Tibial nerve (tissue), 4 donors: ENCODE results near the gene CHAC1. TPM values are rescaled to one million over a fixed set of nuclear protein-coding genes. Genes with fewer than 3 reads are reported as not detected.

Experiments
- DNase-seq, 2 donors: peaks; one replicate each; pipeline ENCODE4 v3.0.0-alpha.2; 2019; ENCODE audit warnings: low spot score in 2 of 2
- H3K27ac ChIP-seq, 4 donors: fragments of 200-600 bp; sonication (generic) in 3 of 4; one replicate each; pipeline ENCODE4 v1.5.1; 2017 to 2019; ENCODE audit warnings: mild to moderate bottlenecking in 1 of 4
- H3K27me3 ChIP-seq, 2 donors: fragments of 200-600 bp; sonication (generic) in 1 of 2; one replicate each; pipeline versions ENCODE4 v1.5.1 to v1.6.0; 2017 to 2019
- H3K36me3 ChIP-seq, 3 donors: fragments of 200-600 bp; sonication (generic); one replicate each; pipeline ENCODE4 v1.5.1; 2018 to 2019
- H3K4me1 ChIP-seq, 4 donors: fragments of 200-600 bp; sonication (generic) in 3 of 4; one replicate each; pipeline ENCODE4 v1.5.1; 2017 to 2019
- H3K4me3 ChIP-seq, 4 donors: fragments of 200-600 bp; sonication (generic) in 3 of 4; one replicate each; pipeline ENCODE4 v1.5.1; 2017 to 2019; ENCODE audit warnings: mild to moderate bottlenecking in 1 of 4, moderate library complexity in 1 of 4
- H3K9me3 ChIP-seq, 4 donors: fragments of 200-600 bp; sonication (generic) in 3 of 4; one replicate each; pipeline ENCODE4 v1.5.1; 2017 to 2019
- CTCF ChIP-seq, 5 experiments: fragments of 200-600 bp in 3 of 5; fragments of 450-650 bp in 2 of 5; sonication (generic) in 3 of 5; IDR thresholded peaks; one replicate each; pipeline ENCODE4 v1.5.1; 2016 to 2019; ENCODE audit warnings: antibody characterized with exemption in 5 of 5, mild to moderate bottlenecking in 3 of 5, moderate library complexity in 2 of 5
- EP300 ChIP-seq, 2 donors: sonication (generic); formaldehyde crosslinking; IDR thresholded peaks; one replicate each; pipeline ENCODE4 v1.6.1; 2017; ENCODE audit warnings: antibody characterized with exemption in 2 of 2, mild to moderate bottlenecking in 1 of 2
- POLR2A ChIP-seq, 2 donors: fragments of 450-650 bp; IDR thresholded peaks; one replicate each; pipeline ENCODE4 v1.6.1; 2017; ENCODE audit warnings: antibody characterized with exemption in 2 of 2, mild to moderate bottlenecking in 2 of 2, moderate library complexity in 2 of 2
- WGBS, 2 donors: methylation state at CpG; one replicate each; pipeline ENCODE4 v1.1.5; 2018; 5-methylcytosine and 5-hydroxymethylcytosine counted together
- total RNA-seq, 4 donors: library from RNA; depleted of rRNA; stranded (reverse); fragments of >200 nt; gene quantifications; one replicate each; pipeline ENCODE4 v1.1.0, GENCODE V29; 2016

CHAC1 gene
- total RNA-seq, 4 donors from 2014 or later: 2.7 TPM; not detected in 3

DNA sequence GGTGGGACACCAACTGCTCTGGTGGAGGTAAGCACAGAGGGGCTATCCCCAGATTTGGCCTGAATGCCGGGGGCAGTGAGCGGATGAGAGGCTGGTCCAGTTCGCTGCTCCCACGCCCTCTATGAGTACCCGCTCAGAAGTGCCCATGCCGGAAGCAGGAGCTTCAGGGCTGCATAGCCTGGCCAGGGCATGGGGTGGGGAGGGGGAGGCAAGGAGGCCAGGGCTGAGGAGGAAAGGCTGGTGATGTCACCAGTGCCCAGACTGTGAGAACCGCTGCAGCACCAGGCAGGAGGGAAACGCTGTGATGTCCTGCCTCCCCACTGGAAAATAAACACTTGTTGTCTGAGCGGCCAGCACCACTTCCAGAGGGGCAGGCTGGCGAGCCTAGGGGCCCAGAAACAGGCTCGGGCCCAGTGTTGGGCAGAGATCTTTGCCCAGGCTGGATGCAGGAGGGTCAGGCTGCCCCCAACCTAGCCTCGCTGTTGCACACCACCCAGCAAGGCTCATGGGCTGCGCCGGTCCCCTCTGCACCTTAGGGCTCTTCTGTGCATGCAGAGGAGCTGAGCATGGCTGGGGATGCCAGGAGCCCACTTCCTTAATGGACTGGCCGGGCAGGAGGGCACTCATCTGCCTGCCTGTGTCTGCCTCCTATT lies 35.0 kb upstream of the CHAC1 start:
- Histone ChIP-seq H3K4me1 (peaks cover 0 to 12% (median 2%) of the 10 kb centered on the region in 4 donors), H3K27ac (peak overlapping the region in 3 of 4 donors; percentile 23 to 59 (median 46)), H3K4me3 (no peak overlapping the region), H3K9me3 (no peaks in the 10 kb centered on the region), H3K36me3 (no peaks in the 10 kb centered on the region), H3K27me3 (no peaks in the 10 kb centered on the region)
- TF ChIP-seq POLR2A (IDR thresholded peaks at IDR 0.05) (no peak), EP300 (IDR thresholded peaks at IDR 0.05) (no peak), CTCF (IDR thresholded peaks at IDR 0.05) (no peak)
- DNase-seq: no peak
- WGBS, 2 donors: 46 to 48% methylated on average over 14 to 15 of the region's 15 CpGs

GRCh38 chr15:40918799-40919392 lies 34.4 kb upstream of the CHAC1 start:
- Histone ChIP-seq H3K27ac (peak overlapping the region in 3 of 4 donors; percentile 23 to 59 (median 46)), H3K4me1 (peaks cover 0 to 12% (median 2%) of the 10 kb centered on the region in 4 donors), H3K9me3 (no peaks in the 10 kb centered on the region), H3K36me3 (no peaks in the 10 kb centered on the region), H3K4me3 (no peak overlapping the region), H3K27me3 (no peaks in the 10 kb centered on the region)
- TF ChIP-seq POLR2A (IDR thresholded peaks at IDR 0.05) (no peak), CTCF (IDR thresholded peaks at IDR 0.05) (no peak), EP300 (IDR thresholded peaks at IDR 0.05) (no peak)
- no peak for DNase-seq
- 24 to 48% methylated on average over 13 to 17 of the region's 19 CpGs for WGBS, 2 donors

DNA sequence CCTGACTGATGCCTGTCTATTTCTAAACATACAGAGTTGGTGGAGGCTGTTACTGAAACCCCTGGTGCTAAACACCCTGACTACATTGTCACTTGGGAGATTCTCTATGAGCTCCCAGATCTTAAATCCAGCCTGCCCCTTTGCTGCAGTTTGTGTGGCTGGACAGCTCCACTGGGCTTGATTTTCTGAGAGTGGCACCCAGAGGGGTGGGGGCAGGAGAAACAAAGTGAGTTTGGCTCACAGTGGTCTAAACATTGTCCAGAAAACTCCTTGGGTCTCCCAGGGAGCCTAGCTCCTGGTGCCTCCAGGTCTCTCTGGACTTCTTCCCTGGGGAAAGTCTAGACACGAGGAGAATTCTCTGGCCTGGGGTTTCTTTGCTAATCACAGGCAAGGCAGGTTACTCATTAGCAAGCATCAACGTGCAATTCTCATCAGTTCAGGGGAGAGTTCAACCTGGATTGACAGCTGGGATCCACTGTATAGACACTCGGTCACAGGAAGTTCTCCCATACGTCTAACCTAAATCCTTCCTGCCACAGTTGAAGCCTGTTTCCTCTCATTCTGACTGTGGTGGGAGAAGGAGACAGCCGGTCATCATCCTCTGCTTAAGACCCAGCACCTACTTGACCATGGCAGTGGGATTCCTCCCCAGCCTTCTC lies 31.2 kb upstream of the CHAC1 start:
- Histone ChIP-seq H3K4me3 (no peak overlapping the region), H3K4me1 (peaks cover 0 to 30% (median 12%) of the 10 kb centered on the region in 4 donors), H3K27me3 (peaks cover 0 to 21% of the 10 kb centered on the region in 2 donors), H3K27ac (no peak overlapping the region), H3K36me3 (no peaks in the 10 kb centered on the region), H3K9me3 (no peaks in the 10 kb centered on the region)
- WGBS, 2 donors: 72 to 76% methylated on average over 5 of the region's 5 CpGs
- no peak for DNase-seq
- no peak for TF ChIP-seq POLR2A (IDR thresholded peaks at IDR 0.05)

DNA sequence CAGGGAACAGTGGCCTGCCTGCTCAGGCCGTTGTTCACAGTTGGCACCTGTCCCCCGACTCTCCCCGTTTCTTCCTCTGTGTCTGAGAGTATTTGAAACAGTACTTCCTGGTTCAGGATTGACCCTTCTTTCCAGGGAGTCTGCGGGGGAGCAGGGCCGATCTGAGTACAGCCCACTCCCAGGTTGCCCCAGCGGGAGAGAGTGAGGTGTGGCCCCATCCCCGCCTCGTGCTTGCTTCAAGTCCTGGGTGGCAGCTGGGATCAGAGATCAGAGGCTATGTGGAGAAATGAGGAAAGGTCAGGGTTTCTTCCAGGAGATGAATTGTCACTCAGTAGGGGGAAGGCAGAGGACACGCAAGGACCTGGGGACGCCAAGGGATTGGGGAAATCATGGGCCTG lies 30.7 kb upstream of the CHAC1 start:
- TF ChIP-seq EP300 (IDR thresholded peaks at IDR 0.05): no peak
- TF ChIP-seq POLR2A (IDR thresholded peaks at IDR 0.05): no peak
- no peak for TF ChIP-seq CTCF (IDR thresholded peaks at IDR 0.05)
- DNase-seq: no peak
- 63 to 73% methylated on average over 10 of the region's 10 CpGs for WGBS, 2 donors

GRCh38 chr15:40923551-40923950 lies 29.7 kb upstream of the CHAC1 start:
- no peaks in the 10 kb centered on the region for H3K9me3 ChIP-seq
- H3K27me3 ChIP-seq: peaks cover 0 to 36% of the 10 kb centered on the region in 2 donors
- WGBS, 2 donors: 87 to 94% methylated on average over 9 of the region's 9 CpGs
- no peak overlapping the region for H3K4me3 ChIP-seq
- TF ChIP-seq EP300 (IDR thresholded peaks at IDR 0.05): no peak
- no peak for TF ChIP-seq CTCF (IDR thresholded peaks at IDR 0.05)
- TF ChIP-seq POLR2A (IDR thresholded peaks at IDR 0.05): no peak
- DNase-seq: no peak
- no peak overlapping the region for H3K27ac ChIP-seq
- H3K4me1 ChIP-seq: peaks cover 0 to 40% (median 21%) of the 10 kb centered on the region in 4 donors
- H3K36me3 ChIP-seq: no peaks in the 10 kb centered on the region

More for the DNA sequence above, 30.7 kb upstream of the CHAC1 start:
- H3K4me1 ChIP-seq: peaks cover 0 to 35% (median 14%) of the 10 kb centered on the region in 4 donors
- H3K36me3 ChIP-seq: no peaks in the 10 kb centered on the region
- H3K27ac ChIP-seq: no peak overlapping the region
- H3K27me3 ChIP-seq: peaks cover 0 to 27% of the 10 kb centered on the region in 2 donors
- no peak overlapping the region for H3K4me3 ChIP-seq
- no peaks in the 10 kb centered on the region for H3K9me3 ChIP-seq
